ENCODE results near the gene ULK1.
A peak's percentile ranks its signal among the peaks of the same experiment; 100 is the strongest.

Gene ULK1

DNA sequence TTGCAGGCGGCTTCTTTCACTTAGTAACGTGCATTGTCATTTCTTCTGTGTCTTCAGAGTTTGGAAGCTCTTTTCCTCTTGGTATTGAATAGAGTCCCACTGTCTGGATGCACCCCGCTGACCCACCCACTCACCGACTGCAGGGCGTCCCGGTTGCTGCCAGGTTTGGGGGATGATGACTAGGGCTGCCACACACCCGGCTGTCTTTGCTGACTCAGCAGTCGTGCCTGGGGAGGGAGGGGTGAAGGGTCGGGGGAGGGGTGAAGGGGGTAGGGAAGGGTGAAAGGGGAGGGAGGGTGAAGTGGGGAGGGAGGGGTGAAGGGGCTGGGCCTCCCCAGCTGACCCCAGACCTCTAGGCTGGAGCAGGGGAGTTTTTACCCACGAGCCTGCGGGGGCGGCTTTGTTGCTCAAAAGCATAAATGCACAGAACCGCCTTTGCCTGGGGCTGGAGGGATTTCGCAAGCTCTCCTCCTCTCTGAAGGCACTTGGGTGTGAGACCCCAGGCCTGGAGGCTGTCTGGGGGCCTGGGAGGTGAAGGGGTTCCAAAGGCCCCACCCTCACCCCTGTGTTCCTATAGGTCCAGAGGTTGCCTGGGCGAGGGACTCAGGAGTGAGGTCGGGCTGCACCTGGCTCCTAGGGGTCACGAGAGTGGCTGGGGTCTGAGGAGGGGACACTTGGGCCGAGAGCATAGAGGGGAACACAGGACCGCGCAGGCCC, 31.3 kb upstream of the ULK1 start:
- peak overlapping the region in 1 of 2 experiments; percentile 53 for H3K4ac ChIP-seq (ENCODE audit: low read depth in 1 of 2, low read length in 2 of 2)
- WGBS: 58% methylated on average over 20 of the region's 20 CpGs
- no peaks in the 10 kb centered on the region for H3K79me1 ChIP-seq (replicated peaks; ENCODE audit: low read length, poor library complexity, severe bottlenecking)

DNA sequence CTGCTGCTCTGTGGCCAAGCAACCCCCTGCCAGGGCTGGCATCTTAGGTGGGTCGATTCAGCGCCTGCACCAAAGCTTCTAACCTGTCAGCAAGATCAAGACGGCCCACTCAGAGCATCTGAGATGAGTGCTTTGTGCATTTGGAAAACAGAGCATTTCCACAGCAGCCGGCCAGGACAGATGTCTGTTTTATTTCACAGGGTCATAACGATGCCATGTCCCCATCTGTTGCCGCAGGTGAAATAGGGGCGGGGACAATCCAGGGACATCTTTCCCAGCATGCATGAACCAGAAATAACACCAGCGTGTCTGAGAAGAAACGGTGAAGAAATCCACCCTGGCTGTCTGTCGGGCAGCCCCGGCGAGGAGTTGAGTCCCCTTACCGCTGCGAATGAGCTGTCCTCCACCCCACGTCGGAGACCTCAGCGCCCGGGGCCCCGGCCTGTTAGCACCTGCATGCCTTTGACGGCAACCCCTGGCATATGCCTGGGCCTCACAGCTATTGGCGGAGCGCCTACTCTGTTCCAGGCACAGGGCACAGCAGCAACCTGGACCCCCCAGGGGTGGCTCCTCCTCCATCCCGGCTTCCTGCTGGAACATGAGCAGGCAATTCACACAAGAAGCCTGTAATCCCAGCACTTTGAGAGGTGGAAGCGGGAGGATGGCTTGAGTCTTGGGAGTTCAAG, 30.6 kb upstream of the ULK1 start:
- no peak overlapping the region for H2BK5ac ChIP-seq (ENCODE audit: low read depth, low read length, poor library complexity, severe bottlenecking)
- H3K36me3 ChIP-seq (ENCODE audit: control insufficient read depth in 1 of 2, insufficient read depth in 2 of 2, low read depth in 1 of 2, low read length in 2 of 2): no peaks in the 10 kb centered on the region
- H3K9ac ChIP-seq (ENCODE audit: low read length): no peak overlapping the region
- no peak overlapping the region for H2AFZ ChIP-seq (ENCODE audit: low read depth, low read length)
- no peak for DNase-seq
- no peak overlapping the region for H3K4me2 ChIP-seq (ENCODE audit: low read length, poor library complexity, severe bottlenecking)
- H4K91ac ChIP-seq (ENCODE audit: low read length): peak overlapping the region; percentile 8
- no peak overlapping the region for H2BK15ac ChIP-seq (ENCODE audit: low read depth, poor library complexity, severe bottlenecking)
- H3K18ac ChIP-seq (ENCODE audit: low read depth in 1 of 2, low read length in 2 of 2): peak overlapping the region in 1 of 2 experiments; percentile 28
- no peak overlapping the region for H3K4me3 ChIP-seq (ENCODE audit: insufficient read depth in 1 of 2, low read depth in 1 of 2, low read length in 2 of 2)
- peak overlapping the region; percentile 64 for H4K8ac ChIP-seq (ENCODE audit: low read length)
- no peak overlapping the region for H3K23ac ChIP-seq (ENCODE audit: low read length in 2 of 2)
- peak overlapping the region; percentile 37 for H2AK5ac ChIP-seq (ENCODE audit: low read length, severe bottlenecking)
- no peaks in the 10 kb centered on the region for H3K79me1 ChIP-seq (replicated peaks; ENCODE audit: low read length, poor library complexity, severe bottlenecking)
- peaks cover 38% of the 10 kb centered on the region for H3K4me1 ChIP-seq (ENCODE audit: control insufficient read depth, insufficient read depth, low read depth, low read length)
- 82% methylated on average over 23 of the region's 24 CpGs for WGBS
- H2BK12ac ChIP-seq (ENCODE audit: low read length in 2 of 2): peak overlapping the region in 1 of 2 experiments; percentile 59
- H2BK120ac ChIP-seq (ENCODE audit: low read depth, low read length): peak overlapping the region; percentile 71
- H3K9me3 ChIP-seq (ENCODE audit: control insufficient read depth, low read length): no peaks in the 10 kb centered on the region
- no peaks in the 10 kb centered on the region for H3K27me3 ChIP-seq (ENCODE audit: control insufficient read depth in 1 of 2, insufficient read depth in 1 of 2, low read length in 2 of 2)
- H3K4ac ChIP-seq (ENCODE audit: low read depth in 1 of 2, low read length in 2 of 2): no peak overlapping the region
- no peak overlapping the region for H3K27ac ChIP-seq (ENCODE audit: low read length, poor library complexity, severe bottlenecking)
- H3K14ac ChIP-seq (ENCODE audit: low read length in 2 of 2): no peak overlapping the region

More for the DNA sequence above, 31.3 kb upstream of the ULK1 start:
- peak overlapping the region; percentile 71 for H2BK120ac ChIP-seq (ENCODE audit: low read depth, low read length)
- H3K9me3 ChIP-seq (ENCODE audit: control insufficient read depth, low read length): no peaks in the 10 kb centered on the region
- peak overlapping the region; percentile 19 for H2AFZ ChIP-seq (ENCODE audit: low read depth, low read length)
- H3K23ac ChIP-seq (ENCODE audit: low read length in 2 of 2): no peak overlapping the region
- H3K14ac ChIP-seq (ENCODE audit: low read length in 2 of 2): no peak overlapping the region
- H3K4me1 ChIP-seq (ENCODE audit: control insufficient read depth, insufficient read depth, low read depth, low read length): peaks cover 34% of the 10 kb centered on the region
- H2BK12ac ChIP-seq (ENCODE audit: low read length in 2 of 2): peak overlapping the region; percentile 23 to 59
- peaks cover 0 to 5% of the 10 kb centered on the region in 2 experiments for H3K27me3 ChIP-seq (ENCODE audit: control insufficient read depth in 1 of 2, insufficient read depth in 1 of 2, low read length in 2 of 2)
- H3K9ac ChIP-seq (ENCODE audit: low read length): no peak overlapping the region
- H2BK5ac ChIP-seq (ENCODE audit: low read depth, low read length, poor library complexity, severe bottlenecking): no peak overlapping the region
- no peak overlapping the region for H4K8ac ChIP-seq (ENCODE audit: low read length)
- H2BK15ac ChIP-seq (ENCODE audit: low read depth, poor library complexity, severe bottlenecking): peak overlapping the region; percentile 58
- H3K4me3 ChIP-seq (ENCODE audit: insufficient read depth in 1 of 2, low read depth in 1 of 2, low read length in 2 of 2): no peak overlapping the region
- peak overlapping the region; percentile 28 for H3K18ac ChIP-seq (ENCODE audit: low read depth in 1 of 2, low read length in 2 of 2)
- H3K36me3 ChIP-seq (ENCODE audit: control insufficient read depth in 1 of 2, insufficient read depth in 2 of 2, low read depth in 1 of 2, low read length in 2 of 2): no peaks in the 10 kb centered on the region
- H2AK5ac ChIP-seq (ENCODE audit: low read length, severe bottlenecking): no peak overlapping the region
- H3K4me2 ChIP-seq (ENCODE audit: low read length, poor library complexity, severe bottlenecking): no peak overlapping the region
- no peak overlapping the region for H3K27ac ChIP-seq (ENCODE audit: low read length, poor library complexity, severe bottlenecking)
- H4K91ac ChIP-seq (ENCODE audit: low read length): peak overlapping the region; percentile 45
- peak; percentile 26 for DNase-seq

DNA sequence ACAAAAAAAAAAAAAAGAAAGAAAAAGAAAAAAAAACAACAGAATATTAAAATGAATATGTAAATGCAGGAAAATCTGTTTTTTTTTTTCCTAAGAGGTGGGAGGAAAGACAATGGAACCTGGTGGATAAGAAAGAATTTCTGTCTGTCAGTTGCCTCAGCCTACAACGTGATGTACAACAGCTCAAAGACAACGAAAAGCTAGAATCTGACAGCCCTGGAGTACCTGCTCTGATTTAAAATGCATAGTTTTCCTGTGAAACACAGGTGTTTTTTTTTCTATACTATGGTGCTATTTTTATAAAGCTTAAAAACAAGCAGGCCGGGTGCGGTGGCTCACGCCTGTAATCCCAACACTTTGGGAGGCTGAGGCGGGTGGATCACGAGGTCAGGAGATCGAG, 30.0 kb upstream of the ULK1 start:
- peaks cover 38% of the 10 kb centered on the region for H3K4me1 ChIP-seq (ENCODE audit: control insufficient read depth, insufficient read depth, low read depth, low read length)
- H4K91ac ChIP-seq (ENCODE audit: low read length): no peak overlapping the region
- H2BK5ac ChIP-seq (ENCODE audit: low read depth, low read length, poor library complexity, severe bottlenecking): no peak overlapping the region
- H2AK5ac ChIP-seq (ENCODE audit: low read length, severe bottlenecking): no peak overlapping the region
- no peak overlapping the region for H3K18ac ChIP-seq (ENCODE audit: low read depth in 1 of 2, low read length in 2 of 2)
- H2BK120ac ChIP-seq (ENCODE audit: low read depth, low read length): no peak overlapping the region
- H3K27ac ChIP-seq (ENCODE audit: low read length, poor library complexity, severe bottlenecking): no peak overlapping the region
- no peak overlapping the region for H3K4me2 ChIP-seq (ENCODE audit: low read length, poor library complexity, severe bottlenecking)
- no peak overlapping the region for H3K4me3 ChIP-seq (ENCODE audit: insufficient read depth in 1 of 2, low read depth in 1 of 2, low read length in 2 of 2)
- WGBS: 92% methylated on average over 7 of the region's 8 CpGs
- H2BK15ac ChIP-seq (ENCODE audit: low read depth, poor library complexity, severe bottlenecking): no peak overlapping the region
- H2BK12ac ChIP-seq (ENCODE audit: low read length in 2 of 2): no peak overlapping the region
- no peak overlapping the region for H3K9ac ChIP-seq (ENCODE audit: low read length)
- H3K9me3 ChIP-seq (ENCODE audit: control insufficient read depth, low read length): no peaks in the 10 kb centered on the region
- no peaks in the 10 kb centered on the region for H3K36me3 ChIP-seq (ENCODE audit: control insufficient read depth in 1 of 2, insufficient read depth in 2 of 2, low read depth in 1 of 2, low read length in 2 of 2)
- H4K8ac ChIP-seq (ENCODE audit: low read length): no peak overlapping the region
- H2AFZ ChIP-seq (ENCODE audit: low read depth, low read length): no peak overlapping the region
- no peak for DNase-seq
- no peak overlapping the region for H3K14ac ChIP-seq (ENCODE audit: low read length in 2 of 2)
- no peaks in the 10 kb centered on the region for H3K79me1 ChIP-seq (replicated peaks; ENCODE audit: low read length, poor library complexity, severe bottlenecking)
- no peak overlapping the region for H3K23ac ChIP-seq (ENCODE audit: low read length in 2 of 2)
- no peaks in the 10 kb centered on the region for H3K27me3 ChIP-seq (ENCODE audit: control insufficient read depth in 1 of 2, insufficient read depth in 1 of 2, low read length in 2 of 2)
- H3K4ac ChIP-seq (ENCODE audit: low read depth in 1 of 2, low read length in 2 of 2): no peak overlapping the region

DNA sequence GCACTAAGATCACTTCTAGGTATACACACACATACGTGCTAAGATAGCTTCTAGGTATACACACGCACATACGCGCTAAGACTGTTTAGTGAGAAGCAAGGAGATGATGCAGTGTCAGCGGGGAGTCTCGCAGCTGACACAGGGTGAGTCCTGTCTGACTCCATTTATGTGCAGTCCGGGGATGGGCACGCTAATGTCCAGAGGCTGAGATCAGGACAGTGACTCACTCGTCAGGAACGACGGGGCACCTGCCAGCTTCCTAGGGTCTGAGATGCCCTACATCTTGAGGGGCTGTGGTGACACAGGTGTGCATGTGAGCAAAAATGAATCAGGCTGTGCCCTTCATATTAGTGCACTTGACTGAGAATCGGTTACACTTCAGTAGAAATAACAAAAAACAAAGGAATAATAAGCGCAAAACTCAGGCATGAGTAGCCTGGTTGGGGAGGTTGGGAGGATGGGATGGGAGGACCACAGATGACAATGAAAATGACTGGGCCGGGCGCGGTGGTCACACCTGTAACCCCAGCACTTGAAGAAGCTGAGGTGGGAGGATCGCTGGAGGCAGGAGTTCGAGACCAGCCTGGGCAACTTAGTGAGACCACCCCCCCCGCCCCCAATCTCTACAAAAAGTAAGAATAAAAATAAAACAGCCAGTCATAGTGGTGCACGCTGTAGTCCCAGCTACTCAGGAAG, 29.1 kb upstream of the ULK1 start:
- Histone ChIP-seq H3K4me1 (ENCODE audit: control insufficient read depth, insufficient read depth, low read depth, low read length) (peaks cover 43% of the 10 kb centered on the region), H2BK15ac (ENCODE audit: low read depth, poor library complexity, severe bottlenecking) (no peak overlapping the region), H3K79me1 (replicated peaks; ENCODE audit: low read length, poor library complexity, severe bottlenecking) (no peaks in the 10 kb centered on the region), H2BK5ac (ENCODE audit: low read depth, low read length, poor library complexity, severe bottlenecking) (peak overlapping the region; percentile 12), H3K23ac (ENCODE audit: low read length in 2 of 2) (no peak overlapping the region), H3K27ac (ENCODE audit: low read length, poor library complexity, severe bottlenecking) (peak overlapping the region; percentile 19), H3K9ac (ENCODE audit: low read length) (no peak overlapping the region), H3K18ac (ENCODE audit: low read depth in 1 of 2, low read length in 2 of 2) (no peak overlapping the region), H3K9me3 (ENCODE audit: control insufficient read depth, low read length) (no peaks in the 10 kb centered on the region), H3K4ac (ENCODE audit: low read depth in 1 of 2, low read length in 2 of 2) (no peak overlapping the region), H3K36me3 (ENCODE audit: control insufficient read depth in 1 of 2, insufficient read depth in 2 of 2, low read depth in 1 of 2, low read length in 2 of 2) (no peaks in the 10 kb centered on the region), H4K91ac (ENCODE audit: low read length) (no peak overlapping the region), H2BK12ac (ENCODE audit: low read length in 2 of 2) (no peak overlapping the region), H3K4me2 (ENCODE audit: low read length, poor library complexity, severe bottlenecking) (no peak overlapping the region), H4K8ac (ENCODE audit: low read length) (no peak overlapping the region), H3K14ac (ENCODE audit: low read length in 2 of 2) (no peak overlapping the region), H2AK5ac (ENCODE audit: low read length, severe bottlenecking) (no peak overlapping the region), H2BK120ac (ENCODE audit: low read depth, low read length) (no peak overlapping the region), H2AFZ (ENCODE audit: low read depth, low read length) (no peak overlapping the region), H3K4me3 (ENCODE audit: insufficient read depth in 1 of 2, low read depth in 1 of 2, low read length in 2 of 2) (no peak overlapping the region), H3K27me3 (ENCODE audit: control insufficient read depth in 1 of 2, insufficient read depth in 1 of 2, low read length in 2 of 2) (no peaks in the 10 kb centered on the region)
- WGBS: 75% methylated on average over 19 of the region's 20 CpGs
- DNase-seq: peak; percentile 52

Measured in mesenchymal stem cell (in vitro differentiated cells and primary cell).